ENCODE data around the gene GPR157.

Gene GPR157

GRCh38 chr1:9059891-9060744 lies 68.8 kb downstream of the GPR157 start:
- no peak for FAIRE-seq

- no peak for FAIRE-seq
These were observed 70.4 kb downstream of the GPR157 start for GRCh38 chr1:9058465-9058864.

- no peak for FAIRE-seq
These were observed 71.1 kb downstream of the GPR157 start for GRCh38 chr1:9057851-9058250.

GRCh38 chr1:9052272-9053049 lies 76.4 kb downstream of the GPR157 start:
- FAIRE-seq, result no peak

- no peak for FAIRE-seq
These were observed 77.5 kb downstream of the GPR157 start for GRCh38 chr1:9051379-9051778.

- FAIRE-seq, result no peak
These were observed 78.1 kb downstream of the GPR157 start for GRCh38 chr1:9050803-9051202.

Measured in A204.1 (cell line).